Naive B cell (primary cell): ENCODE results near the gene TMEM204. TPM values are rescaled to one million over a fixed set of nuclear protein-coding genes. Genes with fewer than 3 reads are reported as not detected.

Experiments used
- ATAC-seq, 2 donors: fragments of 150-1000 bp; cut with Tn5 transposase; 2 replicates each; pipeline ENCODE4 v1.10.0; 2021; ENCODE audit warnings: low read depth in 2 of 2, mild to moderate bottlenecking in 2 of 2, moderate library complexity in 2 of 2
- DNase-seq: peaks from one replicate; pipeline ENCODE4 v3.0.0; 2022
- H3K27ac Mint-ChIP-seq, 6 donors: one replicate each; pipeline ENCODE4 v1.8.0; 2020 to 2022; ENCODE audit warnings: mild to moderate bottlenecking in 6 of 6, mixed read lengths in 6 of 6, moderate library complexity in 5 of 6, inconsistent platforms in 2 of 6
- H3K27me3 Mint-ChIP-seq, 3 donors: one replicate each; pipeline ENCODE4 v1.8.0; 2021 to 2022; ENCODE audit warnings: mixed read lengths in 3 of 3, mild to moderate bottlenecking in 1 of 3
- H3K36me3 Mint-ChIP-seq, 2 donors: one replicate each; pipeline ENCODE4 v1.8.0; 2020 to 2022; ENCODE audit warnings: mixed read lengths in 2 of 2, inconsistent platforms in 1 of 2, mild to moderate bottlenecking in 1 of 2
- H3K4me1 Mint-ChIP-seq, 3 donors: one replicate each; pipeline ENCODE4 v1.8.0; 2020 to 2022; ENCODE audit warnings: mixed read lengths in 3 of 3, inconsistent platforms in 1 of 3, mild to moderate bottlenecking in 1 of 3, moderate library complexity in 1 of 3
- H3K4me3 Mint-ChIP-seq, 8 donors: one replicate each; pipeline ENCODE4 v1.8.0; 2020 to 2022; ENCODE audit warnings: mild to moderate bottlenecking in 8 of 8, mixed read lengths in 8 of 8, moderate library complexity in 8 of 8, inconsistent platforms in 2 of 8
- H3K9me3 Mint-ChIP-seq, 7 donors: one replicate each; pipeline ENCODE4 v1.8.0; 2020 to 2022; ENCODE audit warnings: mixed read lengths in 7 of 7, mild to moderate bottlenecking in 5 of 7, inconsistent platforms in 2 of 7, moderate library complexity in 1 of 7
- polyA plus RNA-seq, 6 donors: library from polyadenylated mRNA; unstranded; fragments of 300-500 nt; fragmentation: Illumina TruSeq; gene quantifications; one replicate each; pipeline ENCODE4 v1.2.3, GENCODE V29; 2021; ENCODE audit warnings: low read depth in 6 of 6

TMEM204 gene
- polyA plus RNA-seq, 6 donors from 2014 or later: 5.2 to 23.9 (median 6.6) TPM

DNA sequence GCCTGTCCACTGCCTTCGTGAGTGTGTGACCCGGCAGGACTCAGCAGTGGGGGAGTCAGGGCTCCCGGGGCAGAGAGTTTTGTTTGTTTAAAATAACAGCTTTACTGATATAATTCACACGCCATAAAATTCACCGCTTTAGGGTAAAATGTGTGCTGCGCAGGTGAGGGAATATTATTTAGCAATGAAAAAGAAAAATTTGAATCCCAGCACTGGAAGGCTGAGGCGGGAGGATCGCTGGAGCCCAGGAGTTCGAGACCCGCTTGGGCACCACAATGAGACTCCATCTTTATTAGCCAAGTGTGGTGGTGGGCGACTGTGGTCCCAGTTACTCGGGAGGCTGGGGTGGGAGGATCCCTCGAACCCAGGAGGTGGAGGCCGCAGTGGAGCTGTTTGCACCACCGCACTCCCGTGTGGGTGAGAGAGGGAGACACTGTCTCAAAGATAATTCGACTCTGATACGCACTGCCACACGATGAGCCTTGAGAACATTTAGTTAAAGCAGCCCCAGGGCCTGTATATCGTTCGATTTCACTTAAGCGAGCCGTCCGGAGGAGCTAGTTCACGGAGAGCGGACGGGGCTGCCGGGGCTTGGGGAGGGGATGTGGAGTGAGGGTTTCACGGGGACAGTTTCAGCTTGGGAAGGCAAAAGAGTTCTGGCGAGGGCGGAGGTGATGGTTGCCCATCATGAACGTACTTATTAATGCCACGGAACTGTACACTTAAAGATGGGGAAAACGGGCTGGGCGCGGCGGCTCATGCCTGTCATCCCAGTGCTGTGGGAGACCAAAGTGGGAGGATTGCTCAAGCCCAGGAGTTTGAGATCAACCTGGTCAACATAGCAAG lies 30.1 kb upstream of the TMEM204 start:
- H3K27me3 Mint-ChIP-seq: no peaks in the 10 kb centered on the region
- H3K9me3 Mint-ChIP-seq: no peaks in the 10 kb centered on the region
- H3K36me3 Mint-ChIP-seq: peaks cover 0 to 6% of the 10 kb centered on the region in 2 donors
- no peaks in the 10 kb centered on the region for H3K4me1 Mint-ChIP-seq
- ATAC-seq: no peak
- DNase-seq: no peak
- peak overlapping the region in 2 of 6 donors; percentile 33 to 88 for H3K27ac Mint-ChIP-seq
- H3K4me3 Mint-ChIP-seq: peak overlapping the region in 1 of 8 donors; percentile 75

DNA sequence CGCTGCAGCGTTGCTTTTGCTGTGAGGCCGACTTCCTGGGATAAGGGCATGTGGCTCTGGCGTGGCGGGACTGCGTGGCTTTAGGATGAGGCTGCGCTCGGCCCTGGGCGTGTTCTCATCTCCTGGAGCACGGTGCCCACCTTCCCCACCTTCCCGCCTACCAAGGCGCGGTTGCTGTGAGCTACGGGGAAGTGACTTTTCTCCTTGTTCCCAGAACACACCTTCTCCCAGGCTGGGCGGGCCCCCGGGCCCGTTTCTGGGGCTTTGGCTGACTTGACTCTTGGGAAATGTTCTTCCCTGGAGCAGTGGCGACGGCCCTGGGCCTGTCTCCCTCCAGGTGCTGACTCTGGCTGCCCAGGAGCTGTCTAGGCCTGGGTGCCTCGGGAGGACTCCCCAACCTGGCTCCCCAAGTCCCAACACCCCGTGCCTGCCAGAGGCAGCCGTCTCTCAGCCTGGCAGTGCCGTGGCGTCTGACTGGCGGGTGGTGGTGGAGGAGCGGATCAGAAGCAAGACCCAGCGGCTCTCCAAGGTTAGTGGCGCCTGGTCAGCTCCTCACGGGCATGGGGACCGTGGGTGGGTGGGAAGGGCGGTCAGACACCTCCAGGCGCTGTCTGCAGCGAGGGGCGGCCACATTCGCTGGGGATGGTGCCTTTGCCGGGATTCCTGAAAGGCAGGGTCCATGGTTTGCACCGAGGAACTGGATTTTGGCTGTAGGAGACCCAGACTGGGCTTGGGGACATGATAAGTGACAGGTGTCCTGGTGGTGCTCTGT lies 28.2 kb upstream of the TMEM204 start:
- Mint-ChIP-seq H3K4me1 (no peaks in the 10 kb centered on the region), H3K27ac (no peak overlapping the region), H3K4me3 (no peak overlapping the region), H3K27me3 (no peaks in the 10 kb centered on the region), H3K36me3 (peaks cover 0 to 6% of the 10 kb centered on the region in 2 donors), H3K9me3 (no peaks in the 10 kb centered on the region)
- ATAC-seq (no peak), DNase-seq (no peak)

DNA sequence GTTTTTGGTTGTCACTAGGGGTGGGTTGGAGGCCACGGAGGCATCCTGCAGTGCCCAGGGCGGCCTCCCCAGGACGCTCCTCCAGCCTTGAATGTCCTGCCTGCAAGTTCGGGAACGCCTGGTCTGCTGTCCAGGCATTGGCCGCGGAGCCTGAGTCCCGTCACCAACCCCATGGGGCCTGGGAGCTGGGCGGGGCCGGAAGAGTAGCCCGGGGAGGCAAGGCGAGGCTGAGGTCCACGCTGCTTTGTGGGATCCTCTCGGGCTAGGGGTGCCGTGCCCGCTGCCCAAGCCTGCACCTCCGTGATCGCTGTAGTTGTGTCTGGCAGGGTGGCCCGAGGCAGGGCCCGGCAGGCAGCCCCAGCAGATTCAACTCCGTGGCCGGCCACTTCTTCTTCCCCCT lies 27.6 kb upstream of the TMEM204 start:
- no peak for ATAC-seq
- H3K27ac Mint-ChIP-seq: no peak overlapping the region
- H3K9me3 Mint-ChIP-seq: no peaks in the 10 kb centered on the region
- no peaks in the 10 kb centered on the region for H3K27me3 Mint-ChIP-seq
- peaks cover 0 to 6% of the 10 kb centered on the region in 2 donors for H3K36me3 Mint-ChIP-seq
- H3K4me1 Mint-ChIP-seq: no peaks in the 10 kb centered on the region
- H3K4me3 Mint-ChIP-seq: no peak overlapping the region
- no peak for DNase-seq

DNA sequence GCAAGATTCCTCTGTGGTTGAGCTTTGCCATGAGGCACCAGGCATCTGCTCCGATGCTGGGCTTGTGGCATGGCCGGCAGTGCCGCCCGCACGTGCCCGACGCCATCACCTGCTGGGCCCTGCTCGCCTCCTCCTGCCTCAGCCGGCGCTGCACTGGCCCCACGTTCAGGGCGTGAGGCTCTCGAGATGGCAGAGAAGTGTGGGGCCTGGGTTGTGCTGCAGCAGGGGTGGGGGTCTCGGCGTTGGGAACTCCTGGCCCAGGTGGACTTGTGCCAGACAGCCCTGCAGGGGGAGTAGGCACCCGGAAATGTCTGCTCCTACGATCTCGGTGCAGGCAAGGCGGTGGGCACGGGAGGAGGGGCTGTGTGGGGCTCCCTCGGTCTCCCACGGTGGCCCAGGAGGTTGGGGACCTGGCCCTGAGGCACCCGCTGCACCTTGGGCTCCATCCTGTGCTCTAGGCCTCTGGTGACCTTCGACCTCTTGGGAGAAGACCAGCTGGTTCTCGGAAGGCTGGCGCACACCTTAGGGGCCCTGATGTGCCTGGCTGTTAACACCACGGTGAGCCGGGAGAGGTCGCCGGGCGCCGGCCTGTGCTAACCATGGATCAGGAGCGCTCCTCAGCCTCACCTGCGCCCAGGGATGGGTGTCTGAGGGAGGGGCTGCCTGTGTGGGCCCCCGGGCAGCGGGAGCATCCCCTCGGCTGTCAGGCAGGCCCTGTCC lies 26.8 kb upstream of the TMEM204 start:
- Mint-ChIP-seq H3K36me3 (peaks cover 0 to 6% of the 10 kb centered on the region in 2 donors), H3K4me1 (peaks cover 0 to 3% (median 2%) of the 10 kb centered on the region in 3 donors), H3K27me3 (no peaks in the 10 kb centered on the region), H3K4me3 (peak overlapping the region in 1 of 8 donors; percentile 60), H3K27ac (no peak overlapping the region), H3K9me3 (peaks cover 0 to 1% (median 0%) of the 10 kb centered on the region in 7 donors)
- DNase-seq (no peak), ATAC-seq (no peak)

DNA sequence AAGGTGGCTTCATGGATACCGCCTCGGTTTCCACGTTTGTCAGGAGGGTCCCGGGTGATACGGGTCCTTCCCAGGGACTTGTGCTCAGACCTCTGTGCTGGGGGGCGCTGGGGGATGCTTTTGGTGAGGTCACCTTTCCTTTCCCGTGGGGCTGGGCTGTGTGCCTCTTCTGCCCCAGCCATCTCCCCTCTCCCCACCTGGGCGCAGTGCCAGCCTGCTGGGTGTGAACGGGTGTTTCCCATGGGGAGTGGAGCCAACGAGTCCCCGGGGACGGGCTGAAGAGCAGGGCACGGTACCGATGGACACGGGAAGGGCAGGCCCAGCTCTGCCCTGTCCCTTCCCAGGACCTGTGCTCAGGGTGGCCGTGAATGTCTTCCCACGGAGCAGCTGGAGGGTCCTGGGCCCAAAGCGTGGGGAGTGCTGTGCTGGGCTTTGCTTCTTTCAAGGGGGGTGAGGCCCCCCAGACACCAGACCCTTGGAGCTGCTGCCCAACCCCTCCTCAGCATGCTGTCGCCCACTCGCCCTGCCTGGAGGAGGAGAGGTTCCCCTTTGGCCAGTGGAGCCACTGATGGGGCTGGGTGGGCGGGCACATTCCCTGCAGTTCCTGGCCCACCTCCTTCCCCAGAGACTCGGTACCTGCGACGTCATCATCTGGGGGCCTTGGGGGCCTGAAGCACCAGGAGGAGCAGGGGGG lies 24.8 kb upstream of the TMEM204 start:
- peaks cover 0 to 6% of the 10 kb centered on the region in 2 donors for H3K36me3 Mint-ChIP-seq
- H3K27me3 Mint-ChIP-seq: no peaks in the 10 kb centered on the region
- DNase-seq (no peak), ATAC-seq (no peak)
- H3K9me3 Mint-ChIP-seq: peaks cover 0 to 3% (median 2%) of the 10 kb centered on the region in 7 donors
- H3K4me1 Mint-ChIP-seq: peaks cover 0 to 5% (median 5%) of the 10 kb centered on the region in 3 donors
- H3K4me3 Mint-ChIP-seq: no peak overlapping the region
- no peak overlapping the region for H3K27ac Mint-ChIP-seq

DNA sequence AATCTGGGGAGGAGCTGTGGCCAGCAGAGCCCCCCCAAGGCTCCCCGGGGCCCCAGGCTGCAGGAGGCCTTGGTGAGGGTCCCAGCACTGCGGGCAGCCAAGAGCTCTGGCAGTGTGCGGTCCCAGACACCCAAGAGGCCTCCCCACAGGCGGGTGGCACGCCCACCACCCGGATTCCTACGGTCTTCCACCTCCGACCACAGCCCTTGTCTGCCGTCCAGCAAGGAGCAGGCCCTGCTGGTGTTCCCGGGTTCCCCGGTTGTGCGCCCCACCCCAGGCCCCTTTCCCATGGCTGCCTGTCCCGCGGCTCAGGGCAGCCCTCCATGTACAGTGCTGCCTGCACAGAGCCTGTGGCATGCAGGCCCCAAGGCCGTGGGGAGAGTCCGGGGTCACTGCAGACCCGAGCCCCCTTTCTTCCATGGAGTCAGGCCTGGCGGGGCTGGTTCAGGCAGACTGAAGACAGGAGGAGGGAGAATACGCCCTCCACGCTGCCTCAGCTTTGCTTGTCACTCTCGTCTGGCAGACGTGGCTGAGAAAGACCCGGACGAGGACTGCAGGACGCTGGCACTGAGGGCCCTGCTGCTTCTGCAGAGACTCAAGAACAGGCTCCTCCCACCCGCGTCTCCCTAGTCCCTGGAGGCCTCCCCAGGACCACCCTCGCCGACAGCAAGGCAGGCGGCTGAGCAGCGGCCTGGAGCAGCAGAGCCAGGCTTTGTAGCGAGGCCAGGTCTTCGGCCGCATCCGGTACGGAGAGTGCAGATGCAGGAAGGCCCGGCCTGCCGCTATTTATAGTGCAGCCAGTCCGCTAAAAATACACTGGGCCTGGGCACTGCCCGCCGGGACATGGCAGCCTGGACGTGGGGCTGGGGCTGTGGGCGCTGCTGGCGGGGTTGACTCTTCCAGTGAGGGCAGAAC lies 23.9 kb upstream of the TMEM204 start:
- Mint-ChIP-seq H3K27me3 (no peaks in the 10 kb centered on the region), H3K9me3 (peaks cover 0 to 5% (median 3%) of the 10 kb centered on the region in 7 donors), H3K4me1 (peaks cover 0 to 5% (median 5%) of the 10 kb centered on the region in 3 donors), H3K36me3 (peaks cover 3 to 6% of the 10 kb centered on the region in 2 donors), H3K27ac (no peak overlapping the region), H3K4me3 (no peak overlapping the region)
- DNase-seq (no peak), ATAC-seq (no peak)

DNA sequence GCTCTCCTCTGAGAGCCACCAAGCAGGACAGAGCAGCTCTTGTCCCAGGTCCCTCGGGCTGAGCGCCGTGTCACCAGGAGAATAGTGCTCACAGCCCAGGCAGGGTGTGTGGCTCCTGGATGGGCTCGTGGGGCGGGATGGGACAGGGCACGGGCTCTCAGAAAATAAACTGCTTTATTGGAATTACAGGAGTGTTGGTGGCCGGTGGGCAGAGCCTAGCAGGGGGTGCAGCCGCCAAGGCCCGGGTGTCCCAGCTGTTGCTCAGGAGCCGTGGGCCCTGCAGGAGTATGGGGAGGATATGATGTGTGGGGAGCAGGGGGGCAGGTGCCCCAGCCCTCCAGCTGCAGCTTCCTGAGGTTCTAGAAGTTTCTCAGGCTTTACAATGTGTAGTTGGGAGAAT lies 23.2 kb upstream of the TMEM204 start:
- ATAC-seq: no peak
- Mint-ChIP-seq H3K36me3 (peaks cover 6 to 7% of the 10 kb centered on the region in 2 donors), H3K4me1 (peaks cover 0 to 5% (median 5%) of the 10 kb centered on the region in 3 donors), H3K27ac (peak overlapping the region in 1 of 6 donors; percentile 49), H3K4me3 (no peak overlapping the region), H3K9me3 (peaks cover 4 to 10% (median 6%) of the 10 kb centered on the region in 7 donors), H3K27me3 (no peaks in the 10 kb centered on the region)
- DNase-seq: no peak

DNA sequence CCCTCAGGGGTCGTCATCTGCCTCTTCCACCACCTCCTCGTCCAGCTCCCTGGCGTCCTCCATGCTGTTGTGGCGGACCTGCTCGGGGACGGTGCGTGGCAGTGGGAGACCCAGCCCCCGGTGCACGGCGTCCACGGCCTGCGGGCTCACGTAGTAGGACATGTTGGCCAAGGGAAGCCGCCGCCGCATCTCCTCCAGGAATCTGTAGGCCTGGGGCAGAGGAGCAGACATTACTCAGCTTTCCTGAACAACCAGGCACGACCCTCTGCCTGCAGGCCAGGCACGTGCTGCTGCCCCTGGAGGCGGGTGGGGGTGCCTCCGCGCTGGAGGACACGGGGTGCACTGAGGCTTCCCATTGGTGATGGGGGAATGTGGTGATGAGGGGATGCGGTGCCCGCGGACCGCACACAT lies 22.5 kb upstream of the TMEM204 start:
- H3K9me3 Mint-ChIP-seq: peaks cover 4 to 10% (median 6%) of the 10 kb centered on the region in 7 donors
- DNase-seq (no peak), ATAC-seq (no peak)
- peaks cover 0 to 5% (median 5%) of the 10 kb centered on the region in 3 donors for H3K4me1 Mint-ChIP-seq
- H3K36me3 Mint-ChIP-seq: peaks cover 6 to 7% of the 10 kb centered on the region in 2 donors
- peak overlapping the region in 1 of 6 donors; percentile 95 for H3K27ac Mint-ChIP-seq
- no peaks in the 10 kb centered on the region for H3K27me3 Mint-ChIP-seq
- H3K4me3 Mint-ChIP-seq: no peak overlapping the region

DNA sequence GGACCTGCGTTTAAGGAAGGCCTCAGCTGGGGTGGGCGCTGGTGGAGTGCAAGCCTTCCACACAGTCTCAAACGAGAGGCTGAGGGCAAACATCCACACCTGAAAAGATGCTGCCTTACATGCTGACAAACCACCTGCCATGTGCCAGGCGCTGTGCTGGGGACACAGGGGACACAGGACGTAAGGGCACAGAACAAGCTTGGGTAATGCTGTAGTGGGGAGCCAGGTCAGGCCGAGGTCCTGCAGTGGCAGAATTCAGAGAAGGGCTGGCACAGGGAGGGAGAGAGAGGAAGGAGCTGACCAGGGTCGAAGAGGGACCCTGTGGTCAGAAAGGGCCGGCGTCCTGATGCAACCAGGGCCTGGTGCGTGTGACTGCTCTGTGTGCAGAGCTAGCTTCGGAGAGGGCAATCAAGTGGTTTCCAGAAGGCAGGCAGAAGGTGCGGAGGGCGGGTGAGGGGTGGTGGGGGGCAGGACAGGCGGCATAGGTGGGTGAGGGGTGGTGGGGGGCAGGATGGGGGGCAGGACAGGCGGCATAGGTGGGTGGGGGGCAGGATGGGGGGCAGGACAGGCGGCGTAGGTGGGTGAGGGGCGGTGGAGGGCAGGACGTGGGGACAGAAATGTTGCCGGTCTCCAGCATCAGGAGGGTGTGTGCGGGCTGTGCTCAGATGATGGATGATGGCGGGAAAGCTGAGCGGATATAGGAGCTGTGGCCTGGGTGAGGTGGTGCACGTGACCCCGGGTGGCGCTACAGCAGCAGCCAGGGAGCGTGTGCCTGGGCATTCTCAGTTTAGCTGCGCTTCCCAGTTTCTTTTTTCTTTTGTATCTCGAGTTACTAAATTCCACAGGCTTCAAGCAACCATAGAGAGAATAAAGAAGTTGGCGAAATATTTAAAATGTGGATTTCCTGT lies 21.6 kb upstream of the TMEM204 start:
- H3K27ac Mint-ChIP-seq: no peak overlapping the region
- H3K27me3 Mint-ChIP-seq: no peaks in the 10 kb centered on the region
- H3K4me3 Mint-ChIP-seq: peak overlapping the region in 1 of 8 donors; percentile 22

DNA sequence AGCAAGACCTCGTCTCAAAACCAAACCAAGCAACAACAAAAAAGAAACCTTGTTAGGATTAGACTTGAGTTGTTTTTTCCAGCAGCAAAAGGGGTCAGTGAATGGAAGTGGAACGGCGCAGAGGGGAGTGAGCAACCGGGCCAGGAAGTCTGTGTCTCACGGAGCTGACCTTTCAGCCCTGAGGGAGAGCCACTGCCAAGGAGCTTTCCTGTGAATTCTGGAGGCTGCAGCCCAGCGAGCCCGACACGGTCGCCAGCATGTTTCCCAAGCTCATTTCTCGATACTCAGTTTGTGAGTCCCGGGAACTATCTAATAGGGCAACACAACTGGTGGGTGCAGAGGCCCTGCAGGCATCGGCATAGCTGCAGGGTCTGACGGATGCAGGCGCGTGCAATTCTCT lies 20.7 kb upstream of the TMEM204 start:
- ATAC-seq (no peak), DNase-seq (no peak)
- H3K4me1 Mint-ChIP-seq: peaks cover 0 to 5% (median 5%) of the 10 kb centered on the region in 3 donors
- peaks cover 4 to 10% (median 6%) of the 10 kb centered on the region in 7 donors for H3K9me3 Mint-ChIP-seq
- H3K4me3 Mint-ChIP-seq: no peak overlapping the region
- H3K36me3 Mint-ChIP-seq: peaks cover 0 to 7% of the 10 kb centered on the region in 2 donors
- H3K27ac Mint-ChIP-seq: peak overlapping the region in 1 of 6 donors; percentile 50
- H3K27me3 Mint-ChIP-seq: no peaks in the 10 kb centered on the region

More for the DNA sequence above, 21.6 kb upstream of the TMEM204 start:
- peaks cover 6 to 7% of the 10 kb centered on the region in 2 donors for H3K36me3 Mint-ChIP-seq
- DNase-seq (no peak), ATAC-seq (no peak)
- H3K9me3 Mint-ChIP-seq: peaks cover 4 to 10% (median 6%) of the 10 kb centered on the region in 7 donors
- peaks cover 0 to 5% (median 5%) of the 10 kb centered on the region in 3 donors for H3K4me1 Mint-ChIP-seq

DNA sequence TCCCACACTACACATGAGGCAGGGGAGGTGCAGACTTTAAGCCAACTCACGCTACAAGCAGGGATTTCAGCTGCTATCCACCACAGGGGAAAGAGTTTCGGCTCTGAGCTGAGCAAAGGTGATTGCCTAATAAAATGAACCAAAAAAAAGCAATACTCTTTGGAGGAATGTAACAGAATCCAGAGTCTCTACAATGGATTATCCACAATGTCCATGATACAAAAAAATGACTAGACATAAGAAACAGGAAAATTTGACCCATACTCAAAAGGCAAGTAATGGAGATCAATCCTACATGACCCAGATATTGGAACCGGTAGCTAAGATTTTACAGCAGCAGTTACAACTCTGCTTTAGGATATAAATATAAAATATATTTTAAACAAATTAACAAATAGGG lies 19.0 kb upstream of the TMEM204 start:
- no peaks in the 10 kb centered on the region for H3K27me3 Mint-ChIP-seq
- ATAC-seq: no peak
- no peak overlapping the region for H3K27ac Mint-ChIP-seq
- peaks cover 4 to 10% (median 6%) of the 10 kb centered on the region in 7 donors for H3K9me3 Mint-ChIP-seq
- no peak for DNase-seq
- H3K36me3 Mint-ChIP-seq: peaks cover 0 to 7% of the 10 kb centered on the region in 2 donors
- no peak overlapping the region for H3K4me3 Mint-ChIP-seq
- peaks cover 0 to 5% (median 5%) of the 10 kb centered on the region in 3 donors for H3K4me1 Mint-ChIP-seq
